Measurements from ENCODE around the gene PARVB.

The PARVB gene

GRCh38 chr22:44026630-44027511, 2.8 kb downstream of the PARVB start:
- peak; percentile 63 to 71 for DNase-seq (ENCODE audit: low read depth in 2 of 2)

- DNase-seq (ENCODE audit: low read depth in 2 of 2) = no peak
Observed at GRCh38 chr22:44028091-44028490, 4.0 kb downstream of the PARVB start.

GRCh38 chr22:44029069-44029468, 5.0 kb downstream of the PARVB start:
- no peak for DNase-seq (ENCODE audit: low read depth in 2 of 2)

GRCh38 chr22:44030051-44030701, 6.1 kb downstream of the PARVB start:
- no peak for DNase-seq (ENCODE audit: low read depth in 2 of 2)

GRCh38 chr22:44030702-44031082, 6.6 kb downstream of the PARVB start:
- no peak for DNase-seq (ENCODE audit: low read depth in 2 of 2)

GRCh38 chr22:44031158-44031952, 7.3 kb downstream of the PARVB start:
- DNase-seq (ENCODE audit: low read depth in 2 of 2) = no peak

- DNase-seq (ENCODE audit: low read depth in 2 of 2) = no peak
Observed at GRCh38 chr22:44032126-44032730, 8.1 kb downstream of the PARVB start.

- DNase-seq (ENCODE audit: low read depth in 2 of 2) = no peak
Observed at GRCh38 chr22:44033287-44033686, 9.2 kb downstream of the PARVB start.

- no peak for DNase-seq (ENCODE audit: low read depth in 2 of 2)
Observed at GRCh38 chr22:44033694-44034093, 9.6 kb downstream of the PARVB start.

- no peak for DNase-seq (ENCODE audit: low read depth in 2 of 2)
Observed at GRCh38 chr22:44037519-44038375, 13.6 kb downstream of the PARVB start.

- DNase-seq (ENCODE audit: low read depth in 2 of 2) = no peak
Observed at GRCh38 chr22:44039566-44040171, 15.6 kb downstream of the PARVB start.

- DNase-seq (ENCODE audit: low read depth in 2 of 2) = no peak
Observed at GRCh38 chr22:44042249-44043218, 18.4 kb downstream of the PARVB start.

GRCh38 chr22:44045145-44045544, 21.0 kb downstream of the PARVB start:
- no peak for DNase-seq (ENCODE audit: low read depth in 2 of 2)

- no peak for DNase-seq (ENCODE audit: low read depth in 2 of 2)
Observed at GRCh38 chr22:44046485-44047141, 22.5 kb downstream of the PARVB start.

- DNase-seq (ENCODE audit: low read depth in 2 of 2) = no peak
Observed at GRCh38 chr22:44047891-44048301, 23.8 kb downstream of the PARVB start.

GRCh38 chr22:44049486-44050231, 25.6 kb downstream of the PARVB start:
- DNase-seq (ENCODE audit: low read depth in 2 of 2) = no peak

GRCh38 chr22:44050766-44051355, 26.8 kb downstream of the PARVB start:
- DNase-seq (ENCODE audit: low read depth in 2 of 2) = no peak

- DNase-seq (ENCODE audit: low read depth in 2 of 2) = no peak
Observed at GRCh38 chr22:44051358-44051757, 27.3 kb downstream of the PARVB start.
